ENCODE results near the gene MRPL54.

GRCh38 chr19:3774621-3775373, 12.3 kb downstream of the MRPL54 start:
- TF ChIP-seq CTCF (conservative IDR thresholded peaks at IDR 0.05; ENCODE audit: low read length): no peak
- TF ChIP-seq EZH2phosphoT487 (IDR thresholded peaks at IDR 0.05; ENCODE audit: borderline replicate concordance): no peak

All from Loucy (cell line).